Neural cell (in vitro differentiated cells): ENCODE data around the gene CCDC82.

Experiments used
- MXI1 ChIP-seq: fragments of 450-650 bp; conservative IDR thresholded peaks from 2 replicates; pipeline ENCODE4 v1.6.1; 2014; ENCODE audit warnings: antibody characterized with exemption, mild to moderate bottlenecking; ENCODE audit not compliant: poor library complexity, severe bottlenecking
- POLR2AphosphoS5 ChIP-seq: IDR thresholded peaks from 2 replicates; pipeline ENCODE4 v1.6.1; 2012
- TAF1 ChIP-seq: IDR thresholded peaks from 2 replicates; pipeline ENCODE4 v1.6.1; 2012; ENCODE audit warnings: low read depth
- TF ChIP-seq, protein P1 (sequence below): IDR thresholded peaks from 2 replicates; pipeline ENCODE4 v1.6.1; 2012; ENCODE audit warnings: borderline replicate concordance
- TF ChIP-seq, protein P2 (sequence below): fragments of 450-650 bp; IDR thresholded peaks from 2 replicates; pipeline ENCODE4 v1.5.1; 2014; ENCODE audit warnings: antibody characterized with exemption, mild to moderate bottlenecking, moderate library complexity; ENCODE audit not compliant: poor library complexity, severe bottlenecking

DNA sequence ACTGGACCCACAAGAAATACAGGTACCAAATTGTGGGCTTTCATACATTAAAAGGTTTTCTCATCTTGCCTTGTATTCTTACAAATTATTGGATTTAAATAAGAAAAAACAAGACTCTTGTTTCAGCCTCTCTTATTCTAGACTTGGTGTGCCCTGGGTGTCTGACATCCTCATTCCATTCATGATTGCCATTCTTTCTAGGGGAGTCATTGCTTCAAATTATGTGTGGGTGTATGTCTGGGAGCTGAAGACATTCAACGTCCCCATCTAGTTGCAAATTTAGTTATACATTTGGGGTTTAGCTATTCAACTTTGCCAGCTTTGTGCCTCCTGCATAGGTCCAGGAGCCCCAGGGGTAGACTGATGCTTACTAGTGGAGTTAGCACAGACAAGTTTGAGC, 64.8 kb downstream of the CCDC82 start:
- TF ChIP-seq POLR2AphosphoS5 = no peak
- TF ChIP-seq, protein P1, sequence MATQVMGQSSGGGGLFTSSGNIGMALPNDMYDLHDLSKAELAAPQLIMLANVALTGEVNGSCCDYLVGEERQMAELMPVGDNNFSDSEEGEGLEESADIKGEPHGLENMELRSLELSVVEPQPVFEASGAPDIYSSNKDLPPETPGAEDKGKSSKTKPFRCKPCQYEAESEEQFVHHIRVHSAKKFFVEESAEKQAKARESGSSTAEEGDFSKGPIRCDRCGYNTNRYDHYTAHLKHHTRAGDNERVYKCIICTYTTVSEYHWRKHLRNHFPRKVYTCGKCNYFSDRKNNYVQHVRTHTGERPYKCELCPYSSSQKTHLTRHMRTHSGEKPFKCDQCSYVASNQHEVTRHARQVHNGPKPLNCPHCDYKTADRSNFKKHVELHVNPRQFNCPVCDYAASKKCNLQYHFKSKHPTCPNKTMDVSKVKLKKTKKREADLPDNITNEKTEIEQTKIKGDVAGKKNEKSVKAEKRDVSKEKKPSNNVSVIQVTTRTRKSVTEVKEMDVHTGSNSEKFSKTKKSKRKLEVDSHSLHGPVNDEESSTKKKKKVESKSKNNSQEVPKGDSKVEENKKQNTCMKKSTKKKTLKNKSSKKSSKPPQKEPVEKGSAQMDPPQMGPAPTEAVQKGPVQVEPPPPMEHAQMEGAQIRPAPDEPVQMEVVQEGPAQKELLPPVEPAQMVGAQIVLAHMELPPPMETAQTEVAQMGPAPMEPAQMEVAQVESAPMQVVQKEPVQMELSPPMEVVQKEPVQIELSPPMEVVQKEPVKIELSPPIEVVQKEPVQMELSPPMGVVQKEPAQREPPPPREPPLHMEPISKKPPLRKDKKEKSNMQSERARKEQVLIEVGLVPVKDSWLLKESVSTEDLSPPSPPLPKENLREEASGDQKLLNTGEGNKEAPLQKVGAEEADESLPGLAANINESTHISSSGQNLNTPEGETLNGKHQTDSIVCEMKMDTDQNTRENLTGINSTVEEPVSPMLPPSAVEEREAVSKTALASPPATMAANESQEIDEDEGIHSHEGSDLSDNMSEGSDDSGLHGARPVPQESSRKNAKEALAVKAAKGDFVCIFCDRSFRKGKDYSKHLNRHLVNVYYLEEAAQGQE = no peak
- TF ChIP-seq, protein P2, sequence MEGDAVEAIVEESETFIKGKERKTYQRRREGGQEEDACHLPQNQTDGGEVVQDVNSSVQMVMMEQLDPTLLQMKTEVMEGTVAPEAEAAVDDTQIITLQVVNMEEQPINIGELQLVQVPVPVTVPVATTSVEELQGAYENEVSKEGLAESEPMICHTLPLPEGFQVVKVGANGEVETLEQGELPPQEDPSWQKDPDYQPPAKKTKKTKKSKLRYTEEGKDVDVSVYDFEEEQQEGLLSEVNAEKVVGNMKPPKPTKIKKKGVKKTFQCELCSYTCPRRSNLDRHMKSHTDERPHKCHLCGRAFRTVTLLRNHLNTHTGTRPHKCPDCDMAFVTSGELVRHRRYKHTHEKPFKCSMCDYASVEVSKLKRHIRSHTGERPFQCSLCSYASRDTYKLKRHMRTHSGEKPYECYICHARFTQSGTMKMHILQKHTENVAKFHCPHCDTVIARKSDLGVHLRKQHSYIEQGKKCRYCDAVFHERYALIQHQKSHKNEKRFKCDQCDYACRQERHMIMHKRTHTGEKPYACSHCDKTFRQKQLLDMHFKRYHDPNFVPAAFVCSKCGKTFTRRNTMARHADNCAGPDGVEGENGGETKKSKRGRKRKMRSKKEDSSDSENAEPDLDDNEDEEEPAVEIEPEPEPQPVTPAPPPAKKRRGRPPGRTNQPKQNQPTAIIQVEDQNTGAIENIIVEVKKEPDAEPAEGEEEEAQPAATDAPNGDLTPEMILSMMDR = no peak
- TF ChIP-seq MXI1 = no peak
- TF ChIP-seq TAF1 = no peak
